Mucosa of descending colon (tissue), 3 donors: ENCODE data around the gene SPECC1L. TPM values are rescaled to one million over a fixed set of nuclear protein-coding genes. Genes with fewer than 3 reads are reported as not detected.

Source experiments
- ATAC-seq: fragments of 200-7000 bp; cut with Tn5 transposase; one replicate; pipeline ENCODE4 v1.9.1; 2020; ENCODE audit warnings: mild to moderate bottlenecking, moderate library complexity
- DNase-seq, 3 donors: peaks; one replicate each; pipeline ENCODE4 v3.0.0-alpha.2; 2020
- H3K36me3 ChIP-seq: fragments of 200-600 bp; one replicate; pipeline ENCODE4 v1.8.0; 2021; ENCODE audit warnings: low read depth, mild to moderate bottlenecking
- H3K4me1 ChIP-seq: fragments of 200-600 bp; one replicate; pipeline ENCODE4 v1.8.0; 2021; ENCODE audit warnings: low read depth, mild to moderate bottlenecking
- H3K4me3 ChIP-seq: fragments of 200-600 bp; one replicate; pipeline ENCODE4 v1.8.0; 2021; ENCODE audit warnings: mild to moderate bottlenecking
- H3K9me3 ChIP-seq: fragments of 200-600 bp; one replicate; pipeline ENCODE4 v1.8.0; 2021; ENCODE audit warnings: mild to moderate bottlenecking
- intact Hi-C, 2 donors: fragments of 100-400 bp; cut with DNase I in 1 of 2; cut with micrococcal nuclease in 1 of 2; formaldehyde crosslinking; loops; one replicate each; pipeline versions ENCODE4 v1.11.0 to v1.11.1; 2022; cut with DNase I, micrococcal nuclease
- total RNA-seq, 3 donors: library from RNA; stranded (reverse); fragmentation: NEBNext Ultra II Directional in 2 of 3; extraction: Animal tissue kit (Norgen Biotek cat#: 25700) in 2 of 3; gene quantifications; one replicate each; pipeline versions ENCODE4 v1.2.1 to v1.2.4, GENCODE V29; 2021 to 2023
- TF ChIP-seq, protein P1 (sequence below): fragments of 200-600 bp; IDR thresholded peaks from one replicate; pipeline ENCODE4 v1.8.0; 2022; ENCODE audit warnings: antibody characterized with exemption, mild to moderate bottlenecking
- donor health status: DM: no; HTN: no; CAD: no; lungs with moderate emphysema.
- donor health status: DM: no; HTN: no; CAD: no.
- donor health status: DM: no; HTN: yes; CAD: no.

SPECC1L gene
- total RNA-seq, 3 donors from 2014 or later, result 78.7 to 116 (median 105) TPM

GRCh38 chr22:24357547-24357946 lies 86.9 kb downstream of the SPECC1L start:
- TF ChIP-seq, protein P1, sequence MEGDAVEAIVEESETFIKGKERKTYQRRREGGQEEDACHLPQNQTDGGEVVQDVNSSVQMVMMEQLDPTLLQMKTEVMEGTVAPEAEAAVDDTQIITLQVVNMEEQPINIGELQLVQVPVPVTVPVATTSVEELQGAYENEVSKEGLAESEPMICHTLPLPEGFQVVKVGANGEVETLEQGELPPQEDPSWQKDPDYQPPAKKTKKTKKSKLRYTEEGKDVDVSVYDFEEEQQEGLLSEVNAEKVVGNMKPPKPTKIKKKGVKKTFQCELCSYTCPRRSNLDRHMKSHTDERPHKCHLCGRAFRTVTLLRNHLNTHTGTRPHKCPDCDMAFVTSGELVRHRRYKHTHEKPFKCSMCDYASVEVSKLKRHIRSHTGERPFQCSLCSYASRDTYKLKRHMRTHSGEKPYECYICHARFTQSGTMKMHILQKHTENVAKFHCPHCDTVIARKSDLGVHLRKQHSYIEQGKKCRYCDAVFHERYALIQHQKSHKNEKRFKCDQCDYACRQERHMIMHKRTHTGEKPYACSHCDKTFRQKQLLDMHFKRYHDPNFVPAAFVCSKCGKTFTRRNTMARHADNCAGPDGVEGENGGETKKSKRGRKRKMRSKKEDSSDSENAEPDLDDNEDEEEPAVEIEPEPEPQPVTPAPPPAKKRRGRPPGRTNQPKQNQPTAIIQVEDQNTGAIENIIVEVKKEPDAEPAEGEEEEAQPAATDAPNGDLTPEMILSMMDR, result no peak
- DNase-seq, result no peak
- peaks cover 4% of the 10 kb centered on the region for H3K9me3 ChIP-seq
- intact Hi-C loops, result no loop called here
- H3K36me3 ChIP-seq, result no peaks in the 10 kb centered on the region
- ATAC-seq, result no peak
- no peak overlapping the region for H3K4me3 ChIP-seq
- no peaks in the 10 kb centered on the region for H3K4me1 ChIP-seq

GRCh38 chr22:24358105-24358836 lies 87.6 kb downstream of the SPECC1L start:
- Histone ChIP-seq H3K4me3 (no peak overlapping the region), H3K4me1 (no peaks in the 10 kb centered on the region), H3K9me3 (peaks cover 4% of the 10 kb centered on the region), H3K36me3 (no peaks in the 10 kb centered on the region)
- ATAC-seq (no peak), DNase-seq (no peak)
- intact Hi-C loops, result no loop called here
- TF ChIP-seq, protein P1, result no peak

GRCh38 chr22:24359452-24360120 lies 89.0 kb downstream of the SPECC1L start:
- TF ChIP-seq, protein P1, result no peak
- DNase-seq (no peak), ATAC-seq (no peak)
- Histone ChIP-seq H3K4me1 (no peaks in the 10 kb centered on the region), H3K36me3 (peaks cover 4% of the 10 kb centered on the region), H3K9me3 (no peaks in the 10 kb centered on the region), H3K4me3 (no peak overlapping the region)
- intact Hi-C loops, result no loop called here

GRCh38 chr22:24361976-24362646 lies 91.5 kb downstream of the SPECC1L start:
- no peaks in the 10 kb centered on the region for H3K9me3 ChIP-seq
- ATAC-seq, result peak; percentile 77
- peaks cover 4% of the 10 kb centered on the region for H3K36me3 ChIP-seq
- TF ChIP-seq, protein P1, result no peak
- H3K4me3 ChIP-seq, result no peak overlapping the region
- intact Hi-C loops, result no loop called here
- H3K4me1 ChIP-seq, result no peaks in the 10 kb centered on the region
- DNase-seq, result no peak

GRCh38 chr22:24363243-24363642 lies 92.6 kb downstream of the SPECC1L start:
- ATAC-seq, result no peak

More at GRCh38 chr22:24363243-24363642, 92.6 kb downstream of the SPECC1L start:
- no peaks in the 10 kb centered on the region for H3K4me1 ChIP-seq
- no peak for DNase-seq
- H3K36me3 ChIP-seq, result peaks cover 4% of the 10 kb centered on the region
- intact Hi-C loops, result no loop called here
- no peaks in the 10 kb centered on the region for H3K9me3 ChIP-seq
- TF ChIP-seq, protein P1, result no peak
- no peak overlapping the region for H3K4me3 ChIP-seq
